ENCODE results near the gene CDC42BPA. TPM values are rescaled to one million over a fixed set of nuclear protein-coding genes. Genes with fewer than 3 reads are reported as not detected.

Gene CDC42BPA
- polyA plus RNA-seq, 1 of the 3 experiments (the other 2 are of a cell fraction), result 6.8 TPM

DNA sequence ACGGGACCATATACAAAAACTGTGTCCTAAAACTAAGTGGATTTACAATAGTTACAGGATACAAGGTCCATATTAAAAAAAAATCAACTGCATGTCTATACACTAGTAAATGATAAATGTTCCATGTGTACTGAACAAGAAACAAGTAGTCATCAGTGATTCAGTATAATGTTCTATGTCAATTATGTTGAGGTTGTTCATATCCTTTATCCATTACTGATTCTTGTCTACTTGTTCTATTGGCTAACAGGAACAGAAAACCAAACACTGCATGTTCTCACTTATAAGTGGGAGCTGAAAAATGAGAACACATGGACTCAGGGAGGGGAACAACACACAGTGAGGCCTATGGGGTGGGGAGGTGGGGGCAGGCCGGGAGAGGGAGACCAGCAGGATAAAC lies 90.5 kb downstream of the CDC42BPA start (continued):
- TF ChIP-seq, protein P1, sequence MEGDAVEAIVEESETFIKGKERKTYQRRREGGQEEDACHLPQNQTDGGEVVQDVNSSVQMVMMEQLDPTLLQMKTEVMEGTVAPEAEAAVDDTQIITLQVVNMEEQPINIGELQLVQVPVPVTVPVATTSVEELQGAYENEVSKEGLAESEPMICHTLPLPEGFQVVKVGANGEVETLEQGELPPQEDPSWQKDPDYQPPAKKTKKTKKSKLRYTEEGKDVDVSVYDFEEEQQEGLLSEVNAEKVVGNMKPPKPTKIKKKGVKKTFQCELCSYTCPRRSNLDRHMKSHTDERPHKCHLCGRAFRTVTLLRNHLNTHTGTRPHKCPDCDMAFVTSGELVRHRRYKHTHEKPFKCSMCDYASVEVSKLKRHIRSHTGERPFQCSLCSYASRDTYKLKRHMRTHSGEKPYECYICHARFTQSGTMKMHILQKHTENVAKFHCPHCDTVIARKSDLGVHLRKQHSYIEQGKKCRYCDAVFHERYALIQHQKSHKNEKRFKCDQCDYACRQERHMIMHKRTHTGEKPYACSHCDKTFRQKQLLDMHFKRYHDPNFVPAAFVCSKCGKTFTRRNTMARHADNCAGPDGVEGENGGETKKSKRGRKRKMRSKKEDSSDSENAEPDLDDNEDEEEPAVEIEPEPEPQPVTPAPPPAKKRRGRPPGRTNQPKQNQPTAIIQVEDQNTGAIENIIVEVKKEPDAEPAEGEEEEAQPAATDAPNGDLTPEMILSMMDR (IDR thresholded peaks at IDR 0.05), result no peak
- TF ChIP-seq NFIC (IDR thresholded peaks at IDR 0.05; ENCODE audit: borderline replicate concordance), result no peak
- TF ChIP-seq RCOR1 (IDR thresholded peaks at IDR 0.05; ENCODE audit: low read length), result no peak
- no peak for TF ChIP-seq POLR2AphosphoS5 (IDR thresholded peaks at IDR 0.05; ENCODE audit: low read depth, low read length)
- TF ChIP-seq EZH2phosphoT487 (IDR thresholded peaks at IDR 0.05; ENCODE audit: borderline replicate concordance, low read depth), result no peak
- no peak for TF ChIP-seq TCF12 (IDR thresholded peaks at IDR 0.05)
- no peak for TF ChIP-seq FOSL2 (IDR thresholded peaks at IDR 0.05; ENCODE audit: borderline replicate concordance, low read depth)
- no peak for TF ChIP-seq GATA2 (CRISPR knock-in tag; IDR thresholded peaks at IDR 0.05)
- TF ChIP-seq, protein P2, sequence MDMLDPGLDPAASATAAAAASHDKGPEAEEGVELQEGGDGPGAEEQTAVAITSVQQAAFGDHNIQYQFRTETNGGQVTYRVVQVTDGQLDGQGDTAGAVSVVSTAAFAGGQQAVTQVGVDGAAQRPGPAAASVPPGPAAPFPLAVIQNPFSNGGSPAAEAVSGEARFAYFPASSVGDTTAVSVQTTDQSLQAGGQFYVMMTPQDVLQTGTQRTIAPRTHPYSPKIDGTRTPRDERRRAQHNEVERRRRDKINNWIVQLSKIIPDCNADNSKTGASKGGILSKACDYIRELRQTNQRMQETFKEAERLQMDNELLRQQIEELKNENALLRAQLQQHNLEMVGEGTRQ (IDR thresholded peaks at IDR 0.05; ENCODE audit: borderline replicate concordance, low read depth, low read length), result no peak
- TF ChIP-seq, protein P3, sequence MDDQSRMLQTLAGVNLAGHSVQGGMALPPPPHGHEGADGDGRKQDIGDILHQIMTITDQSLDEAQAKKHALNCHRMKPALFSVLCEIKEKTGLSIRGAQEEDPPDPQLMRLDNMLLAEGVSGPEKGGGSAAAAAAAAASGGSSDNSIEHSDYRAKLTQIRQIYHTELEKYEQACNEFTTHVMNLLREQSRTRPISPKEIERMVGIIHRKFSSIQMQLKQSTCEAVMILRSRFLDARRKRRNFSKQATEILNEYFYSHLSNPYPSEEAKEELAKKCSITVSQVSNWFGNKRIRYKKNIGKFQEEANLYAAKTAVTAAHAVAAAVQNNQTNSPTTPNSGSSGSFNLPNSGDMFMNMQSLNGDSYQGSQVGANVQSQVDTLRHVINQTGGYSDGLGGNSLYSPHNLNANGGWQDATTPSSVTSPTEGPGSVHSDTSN (IDR thresholded peaks at IDR 0.05), result no peak

DNA sequence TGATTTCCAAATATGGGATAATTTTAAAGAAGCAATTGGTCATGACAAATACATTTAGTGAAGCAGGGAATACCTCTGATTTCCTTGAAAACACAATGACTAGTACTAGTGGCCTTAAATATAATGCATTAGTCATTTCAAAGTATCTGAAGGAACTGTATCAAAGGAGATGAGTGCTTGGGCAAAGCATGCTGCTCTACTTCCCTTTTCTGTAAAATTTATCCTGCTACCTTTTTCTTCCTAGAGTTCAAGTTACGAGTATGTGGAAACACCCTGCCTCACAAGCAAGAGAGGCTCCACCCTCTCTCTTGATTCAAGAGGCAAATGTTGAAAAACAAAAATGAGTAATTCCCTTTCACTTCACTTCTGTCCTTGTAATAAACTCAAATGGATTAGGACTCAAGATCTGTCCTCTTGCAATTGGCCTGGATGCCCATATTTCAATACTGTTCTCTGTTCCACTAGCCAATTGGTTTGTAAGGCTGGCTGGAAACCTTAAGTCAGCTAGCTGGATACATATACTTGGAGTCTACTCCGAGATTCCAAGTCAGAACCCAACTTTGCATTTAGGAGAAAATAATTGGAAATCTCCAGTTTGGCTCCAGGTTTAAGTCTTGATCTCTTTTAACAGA lies 92.5 kb downstream of the CDC42BPA start:
- peak overlapping the region in 1 of 2 experiments; percentile 62; a peak in 2 of 4 replicates for H3K27ac ChIP-seq (ENCODE audit: low read depth in 2 of 2, low read length in 1 of 2)
- no peak for DNase-seq
- H3K4me1 ChIP-seq (ENCODE audit: control insufficient read depth in 1 of 2, insufficient read depth in 2 of 2, low read depth in 1 of 2, low read length in 1 of 2), result peaks cover 0 to 10% of the 10 kb centered on the region in 2 experiments; a peak in 1 of 4 replicates
- H2AFZ ChIP-seq (ENCODE audit: low read depth), result no peak overlapping the region
- no peaks in the 10 kb centered on the region for H3K27me3 ChIP-seq (ENCODE audit: insufficient read depth)
- H3K79me2 ChIP-seq (ENCODE audit: insufficient read depth), result peaks cover 49% of the 10 kb centered on the region
- 60% methylated on average over 2 of the region's 2 CpGs for WGBS (ENCODE audit: low lambda C conversion rate)
- peaks cover 27% of the 10 kb centered on the region for H3F3A ChIP-seq (replicated peaks; ENCODE audit: insufficient read depth)
- 0 out of 4 replicates have a peak overlapping the region, but pooled peaks of 1 of the 2 experiments have one; percentile 0 for H3K4me3 ChIP-seq (ENCODE audit: low read depth in 2 of 2, low read length in 1 of 2)
- no peaks in the 10 kb centered on the region for H3K9me2 ChIP-seq
- ChIA-PET CTCF (no interaction called here), POLR2A (no interaction called here)
- H3K9me3 ChIP-seq, result no peaks in the 10 kb centered on the region
- peak overlapping the region; percentile 62 for H3K4me2 ChIP-seq
- no peaks in the 10 kb centered on the region for H4K20me1 ChIP-seq (ENCODE audit: insufficient read depth)
- no peaks in the 10 kb centered on the region for H3K36me3 ChIP-seq (replicated peaks in 1 of 2; ENCODE audit: control insufficient read depth in 1 of 2, insufficient read depth in 2 of 2, low read length in 1 of 2)
- TF ChIP-seq FOSL2 (IDR thresholded peaks at IDR 0.05; ENCODE audit: borderline replicate concordance, low read depth) (peak; percentile 62; the same call in 1 of the 2 replicates), ELF1 (IDR thresholded peaks at IDR 0.05) (no peak), JUND (IDR thresholded peaks at IDR 0.05) (peak; percentile 4; the same call in 1 of the 2 replicates)
- TF ChIP-seq, protein P3 (IDR thresholded peaks at IDR 0.05), result peak; percentile 27; the same call in 1 of the 2 replicates
- no peak overlapping the region for H3K9ac ChIP-seq
